Esophagus squamous epithelium (tissue), 4 donors: Measurements from ENCODE around the gene TTYH2.

ENCODE experiments used
- CTCF ChIP-seq, 6 experiments: fragments of 450-650 bp in 4 of 6; fragments of 200-600 bp in 2 of 6; sonication (generic) in 2 of 6; IDR thresholded peaks; one replicate each; pipeline ENCODE4 v1.5.1; 2016 to 2019; ENCODE audit warnings: antibody characterized with exemption in 6 of 6, mild to moderate bottlenecking in 4 of 6, moderate library complexity in 4 of 6
- POLR2A ChIP-seq, 4 donors: fragments of 450-650 bp; IDR thresholded peaks; one replicate each; pipeline ENCODE4 v1.6.1; 2017; ENCODE audit warnings: antibody characterized with exemption in 4 of 4, mild to moderate bottlenecking in 4 of 4, moderate library complexity in 3 of 4

DNA sequence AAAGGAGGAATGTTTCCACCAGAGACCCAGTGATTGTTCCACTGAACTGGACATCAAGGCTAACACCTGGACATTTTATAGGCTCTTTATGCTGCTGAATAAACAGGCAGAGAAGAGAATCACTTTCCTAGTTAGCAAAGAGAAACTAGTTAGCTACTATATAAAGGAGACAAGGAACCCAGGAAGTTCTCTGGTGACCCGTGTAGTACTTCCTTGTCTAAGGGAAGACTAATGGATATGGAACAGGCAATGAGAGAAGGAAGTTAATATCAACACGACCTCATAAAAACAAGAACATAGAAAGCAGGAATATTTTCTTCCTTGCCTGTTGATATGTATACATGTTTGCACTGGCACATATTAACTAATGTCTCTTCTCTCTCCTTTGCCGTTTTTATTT, 40.7 kb upstream of the TTYH2 start:
- no peak for TF ChIP-seq CTCF (IDR thresholded peaks at IDR 0.05)
- no peak for TF ChIP-seq POLR2A (IDR thresholded peaks at IDR 0.05)
